Adrenal gland (tissue), 19 donors: ENCODE measurements around the gene GABBR1. TPM values are rescaled to one million over a fixed set of nuclear protein-coding genes. Genes with fewer than 3 reads are reported as not detected.

Source experiments
- DNase-seq, 7 donors: peaks; one replicate each; pipeline ENCODE4 v3.0.0-alpha.2; 2019 to 2020
- H3K27ac ChIP-seq, 5 donors: fragments of 200-600 bp; sonication (generic) in 4 of 5; 1 replicate in 3 of 5; 2 replicates in 2 of 5; pipeline versions ENCODE4 v1.5.1 to v1.8.0; 2016 to 2020; ENCODE audit warnings: mild to moderate bottlenecking in 1 of 5
- H3K27me3 ChIP-seq: fragments of 200-600 bp; 2 replicates; pipeline ENCODE4 v1.8.0; 2021
- H3K36me3 ChIP-seq, 2 donors: fragments of 200-600 bp; replicated peaks in 1 of 2; 1 replicate in 1 of 2; 2 replicates in 1 of 2; pipeline versions ENCODE4 v1.5.1 to v1.8.0; 2018 to 2022
- H3K4me1 ChIP-seq, 2 donors: fragments of 200-600 bp; replicated peaks in 1 of 2; 1 replicate in 1 of 2; 2 replicates in 1 of 2; pipeline versions ENCODE4 v1.5.1 to v1.8.0; 2018 to 2021
- H3K4me3 ChIP-seq, 4 donors: fragments of 200-600 bp; sonication (generic) in 3 of 4; one replicate each; pipeline ENCODE4 v1.5.1; 2016 to 2018
- H3K9me3 ChIP-seq, 3 donors: fragments of 200-600 bp; sonication (generic) in 1 of 3; replicated peaks in 1 of 3; 1 replicate in 2 of 3; 2 replicates in 1 of 3; pipeline versions ENCODE4 v1.5.1 to v1.8.0; 2016 to 2021
- POLR2A ChIP-seq, 2 donors: fragments of 450-650 bp; IDR thresholded peaks; one replicate each; pipeline ENCODE4 v1.6.1; 2017; ENCODE audit warnings: antibody characterized with exemption in 2 of 2, mild to moderate bottlenecking in 2 of 2, moderate library complexity in 1 of 2
- WGBS, 4 donors: extraction: QIAGEN DNeasy Blood & Tissue Kit in 2 of 4; methylation state at CpG; one replicate each; pipeline versions ENCODE4 v1.1.5 to v1.1.7; 2013 to 2017; 5-methylcytosine and 5-hydroxymethylcytosine counted together
- intact Hi-C, 2 donors: fragments of 100-400 bp; cut with DNase I; formaldehyde crosslinking; loops; one replicate each; pipeline versions ENCODE4 v1.14.1 to v1.15.0; 2022 to 2023
- long read RNA-seq, 10 donors: library from polyadenylated mRNA in 3 of 10; unstranded in 2 of 10; stranded (forward) in 1 of 10; transcript quantifications; one replicate each; pipeline ENCODE4 v2.0.0 and lab custom pipeline, GENCODE V29; 2021 to 2026
- polyA plus RNA-seq, 3 donors: library from polyadenylated mRNA; stranded (reverse); fragments of 200-250 nt in 2 of 3; fragments of 350-450 nt in 1 of 3; fragmentation: Illumina TruSeq in 1 of 3; extraction: RNeasy Lipid Tissue Mini Kit (QIAGEN cat#74804) in 1 of 3; gene quantifications; one replicate each; pipeline ENCODE4 v1.2.3, GENCODE V29; 2013 to 2014
- total RNA-seq, 9 donors: library from RNA; depleted of rRNA in 4 of 9; stranded (reverse); fragments of >200 nt in 4 of 9; fragments of 120-200 nt in 1 of 9; fragmentation: NEBNext Ultra II Directional in 1 of 9; extraction: Animal tissue kit (Norgen Biotek cat#: 25700) in 1 of 9; gene quantifications; one replicate each; pipeline versions ENCODE4 v1.1.0 to v1.2.4, GENCODE V29; 2013 to 2023
- TF ChIP-seq, protein P1 (sequence below), 6 experiments: fragments of 450-650 bp in 4 of 6; fragments of 200-600 bp in 2 of 6; sonication (generic) in 1 of 6; IDR thresholded peaks; 1 replicate in 5 of 6; 2 replicates in 1 of 6; pipeline versions ENCODE4 v1.5.1 to v1.8.0; 2016 to 2021; ENCODE audit warnings: antibody characterized with exemption in 6 of 6, mild to moderate bottlenecking in 2 of 6, moderate library complexity in 1 of 6
- donor health status: healthy with polysubstance abuse.
- donor health status: Bipolar disorder and iron deficiency.
- donor health status: DM: yes; HTN: yes; CAD: no.
- donor health status: DM: no; HTN: no; CAD: no.
- donor health status: DM: no; HTN: no; CAD: no.
- donor health status: DM: yes; HTN: yes; CAD: no.

The GABBR1 gene
- total RNA-seq (10 to 100 TPM in 7 of 9 donors, 1 to 10 TPM in 2; 6.9 to 41.4 (median 16.4) TPM), polyA plus RNA-seq (10 to 100 TPM; 17.0 to 68.9 (median 49.6) TPM)
- long read RNA-seq, donor 1, partial matches to known transcripts = 0 of 1 reads
- long read RNA-seq, donor 1, other reads (novel, unspliced or antisense) = 0 of 1 reads
- long read RNA-seq, donor 2 = 0 reads
- long read RNA-seq, donor 3, full-length matches to known transcripts = 2 of 2 reads
- long read RNA-seq, donor 3, partial matches to known transcripts = 0 of 2 reads
- long read RNA-seq, donor 3, other reads (novel, unspliced or antisense) = 0 of 2 reads
- long read RNA-seq, donor 4, partial matches to known transcripts = 0 of 2 reads
- long read RNA-seq, donor 4, other reads (novel, unspliced or antisense) = 1 of 2 reads
- long read RNA-seq, donor 5, transcript GABBR1-207 (4 exons, 1,252 nt) = major isoform, 8 of 20 reads
- long read RNA-seq, donor 5, partial matches to known transcripts = 6 of 20 reads
- long read RNA-seq, donor 5, other reads (novel, unspliced or antisense) = 6 of 20 reads
- long read RNA-seq, donor 6, partial matches to known transcripts = 0 of 3 reads
- long read RNA-seq, donor 6, other reads (novel, unspliced or antisense) = 3 of 3 reads
- long read RNA-seq, donor 7, partial matches to known transcripts = 0 of 1 reads
- long read RNA-seq, donor 7, other reads (novel, unspliced or antisense) = 0 of 1 reads
- long read RNA-seq, donor 8, partial matches to known transcripts = 0 of 1 reads
- long read RNA-seq, donor 8, other reads (novel, unspliced or antisense) = 0 of 1 reads
- long read RNA-seq, donor 9, partial matches to known transcripts = 6 of 6 reads
- long read RNA-seq, donor 9, other reads (novel, unspliced or antisense) = 0 of 6 reads
- long read RNA-seq, donor 10 = 0 reads

DNA sequence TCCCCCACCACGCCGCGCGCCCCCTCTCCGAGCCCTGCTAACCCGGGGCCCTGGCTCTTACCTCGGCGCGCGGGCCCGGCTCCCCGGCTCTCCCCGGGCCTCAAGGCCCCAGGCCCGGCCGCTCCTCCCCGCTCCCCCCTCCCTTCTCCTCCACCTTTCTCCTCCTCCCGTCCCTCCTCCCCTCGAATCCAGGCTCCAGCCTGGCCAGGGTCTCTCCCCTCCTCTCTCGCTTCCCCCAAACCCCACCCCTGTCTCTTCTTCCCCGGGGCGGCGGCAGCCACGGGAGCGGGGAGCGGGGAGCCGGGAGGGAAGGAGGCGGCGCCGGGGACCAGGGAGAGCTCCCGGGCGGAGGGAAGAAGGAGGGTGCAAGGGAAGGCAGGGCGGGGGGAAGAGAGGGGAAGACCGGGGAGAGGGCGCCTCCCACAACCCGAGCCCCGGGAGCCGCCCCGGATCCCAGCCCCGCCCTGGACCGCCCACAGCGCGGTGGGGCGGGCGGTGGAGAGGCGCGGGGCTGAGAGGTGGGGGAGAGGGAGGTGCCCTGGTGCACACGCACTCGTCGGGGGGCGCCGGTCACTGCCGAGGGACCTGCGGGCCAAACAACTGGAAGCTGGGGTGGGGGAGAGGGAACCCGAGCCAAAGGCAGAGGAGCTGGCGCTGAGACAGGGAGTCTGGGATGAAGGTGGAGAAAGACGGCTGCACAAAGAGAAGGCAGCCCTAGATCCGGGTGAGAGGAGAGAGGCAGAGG, at the start of gene GABBR1:
Gene GABBR1, minus strand, starts transcription at position 395 of the 745 bp plus-strand sequence. CDS start 798 bp downstream, outside the sequence.
- Histone ChIP-seq H3K9me3 (no peaks in the 10 kb centered on the region), H3K4me1 (peaks cover 9 to 25% of the 10 kb centered on the region in 2 donors), H3K27me3 (no peaks in the 10 kb centered on the region), H3K36me3 (no peaks in the 10 kb centered on the region), H3K27ac (peak within 1 kb of the TSS in 3 of 5 donors; percentile 16 to 75 (median 72)), H3K4me3 (peak within 1 kb of the TSS; percentile 40 to 84 (median 78))
- TF ChIP-seq, protein P1, sequence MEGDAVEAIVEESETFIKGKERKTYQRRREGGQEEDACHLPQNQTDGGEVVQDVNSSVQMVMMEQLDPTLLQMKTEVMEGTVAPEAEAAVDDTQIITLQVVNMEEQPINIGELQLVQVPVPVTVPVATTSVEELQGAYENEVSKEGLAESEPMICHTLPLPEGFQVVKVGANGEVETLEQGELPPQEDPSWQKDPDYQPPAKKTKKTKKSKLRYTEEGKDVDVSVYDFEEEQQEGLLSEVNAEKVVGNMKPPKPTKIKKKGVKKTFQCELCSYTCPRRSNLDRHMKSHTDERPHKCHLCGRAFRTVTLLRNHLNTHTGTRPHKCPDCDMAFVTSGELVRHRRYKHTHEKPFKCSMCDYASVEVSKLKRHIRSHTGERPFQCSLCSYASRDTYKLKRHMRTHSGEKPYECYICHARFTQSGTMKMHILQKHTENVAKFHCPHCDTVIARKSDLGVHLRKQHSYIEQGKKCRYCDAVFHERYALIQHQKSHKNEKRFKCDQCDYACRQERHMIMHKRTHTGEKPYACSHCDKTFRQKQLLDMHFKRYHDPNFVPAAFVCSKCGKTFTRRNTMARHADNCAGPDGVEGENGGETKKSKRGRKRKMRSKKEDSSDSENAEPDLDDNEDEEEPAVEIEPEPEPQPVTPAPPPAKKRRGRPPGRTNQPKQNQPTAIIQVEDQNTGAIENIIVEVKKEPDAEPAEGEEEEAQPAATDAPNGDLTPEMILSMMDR (IDR thresholded peaks at IDR 0.05) = no peak
- TF ChIP-seq POLR2A (IDR thresholded peaks at IDR 0.05) = peak in 1 of 2 donors; percentile 8
- 0 to 1% (median 0%) methylated on average over 15 to 56 of the region's 57 CpGs for WGBS, 4 donors
- peak; percentile 81 to 92 (median 87) for DNase-seq
- intact Hi-C loops = no loop called here

DNA sequence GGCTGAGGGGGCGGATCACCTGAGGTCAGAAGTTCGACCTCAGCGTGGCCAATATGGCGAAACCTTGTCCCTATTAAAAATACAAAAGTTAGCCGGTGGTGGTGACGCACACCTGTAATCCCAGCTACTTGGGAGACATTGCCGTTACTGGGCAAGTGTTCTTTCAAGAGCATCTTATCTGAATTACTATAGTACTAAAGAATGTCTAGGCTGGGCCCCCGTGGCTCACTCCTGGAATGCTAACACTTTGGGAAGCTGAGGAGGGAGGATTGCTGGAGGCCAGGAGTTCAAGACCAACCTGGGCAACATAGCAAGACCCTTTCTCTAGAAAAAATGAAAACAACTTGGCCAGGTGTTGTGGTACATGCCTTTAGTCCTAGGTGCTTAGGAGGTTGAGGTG, 48.8 kb upstream of the GABBR1 start:
- WGBS, 4 donors = 79 to 93% (median 84%) methylated on average over 8 of the region's 8 CpGs
- Histone ChIP-seq H3K27ac (no peak overlapping the region), H3K36me3 (no peaks in the 10 kb centered on the region), H3K4me1 (no peaks in the 10 kb centered on the region), H3K4me3 (no peak overlapping the region), H3K9me3 (no peaks in the 10 kb centered on the region), H3K27me3 (no peaks in the 10 kb centered on the region)
- TF ChIP-seq, protein P1 (IDR thresholded peaks at IDR 0.05) = no peak
- no peak for TF ChIP-seq POLR2A (IDR thresholded peaks at IDR 0.05)
- intact Hi-C loops = no loop called here
- DNase-seq = no peak

DNA sequence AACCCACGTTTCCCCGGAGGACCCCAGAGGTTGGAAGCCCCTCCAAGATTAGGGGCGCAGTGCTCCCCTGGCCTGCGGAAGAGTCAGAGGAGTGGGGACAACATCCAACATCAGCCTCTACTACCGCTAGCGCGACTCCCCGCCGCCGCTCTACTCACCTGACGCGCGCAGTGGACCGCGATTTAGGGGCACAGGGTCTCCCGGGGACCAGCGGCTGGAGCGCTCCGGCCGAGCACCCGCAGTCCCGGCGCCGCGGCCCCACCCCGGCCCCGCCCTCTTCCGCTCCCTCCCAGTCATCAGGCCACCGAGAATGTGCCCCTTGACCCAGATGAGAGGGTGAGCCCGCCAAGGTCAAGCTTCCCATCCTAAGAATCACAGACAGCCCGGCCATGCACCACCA, 47.9 kb upstream of the GABBR1 start, which contains the start of gene ZFP57:
Gene ZFP57, minus strand, starts transcription at position 249 of the 400 bp plus-strand sequence. CDS start 4,149 bp downstream, outside the sequence.
- no peaks in the 10 kb centered on the region for H3K9me3 ChIP-seq
- H3K4me3 ChIP-seq = no peak within 1 kb of the TSS
- TF ChIP-seq POLR2A (IDR thresholded peaks at IDR 0.05) = no peak
- TF ChIP-seq, protein P1 (IDR thresholded peaks at IDR 0.05) = no peak
- H3K36me3 ChIP-seq = no peaks in the 10 kb centered on the region
- H3K27ac ChIP-seq = no peak within 1 kb of the TSS
- intact Hi-C loops = no loop called here
- DNase-seq = no peak
- H3K4me1 ChIP-seq = no peaks in the 10 kb centered on the region
- no peaks in the 10 kb centered on the region for H3K27me3 ChIP-seq
- 27 to 82% (median 60%) methylated on average over 6 to 31 of the region's 31 CpGs for WGBS, 4 donors
